Fibroblast of mammary gland (primary cell): ENCODE data around the gene ACTL8.
A peak's percentile ranks its signal among the peaks of the same experiment; 100 is the strongest.

Source experiments
- DNase-seq: peaks from one replicate; pipeline ENCODE4 v3.0.0-alpha.2; 2010; ENCODE audit warnings: low read depth
- H3K4me3 ChIP-seq: 2 replicates; pipeline ENCODE4 v1.5.1; 2011; ENCODE audit warnings: low read depth, mild to moderate bottlenecking, low read length, moderate library complexity; ENCODE audit not compliant: control insufficient read depth
- TF ChIP-seq, protein P1 (sequence below): conservative IDR thresholded peaks from 2 replicates; pipeline ENCODE4 v1.5.1; 2011; ENCODE audit warnings: low read depth, low read length, inconsistent platforms; ENCODE audit not compliant: control insufficient read depth, insufficient read depth

Gene ACTL8

DNA sequence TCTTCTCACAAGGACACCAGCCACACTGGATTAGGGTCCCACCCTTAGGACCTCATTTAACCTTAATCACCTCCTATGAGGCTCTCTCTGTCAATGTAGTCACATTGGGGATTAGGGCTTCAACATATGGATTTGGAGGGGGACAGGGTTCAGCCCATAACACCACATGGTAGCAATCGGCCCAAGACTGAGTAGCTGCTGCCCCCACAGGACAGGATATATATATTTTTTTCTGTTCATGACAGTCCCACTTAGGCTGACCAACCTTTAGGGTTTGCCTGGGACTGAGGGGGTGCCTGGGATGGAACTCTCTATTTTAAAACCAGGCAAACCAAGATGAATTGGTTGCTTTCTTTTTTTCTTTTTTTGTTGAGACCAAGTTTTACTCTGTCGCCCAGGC is 8.2 kb upstream of the ACTL8 start:
- H3K4me3 ChIP-seq: no peak overlapping the region
- TF ChIP-seq, protein P1, sequence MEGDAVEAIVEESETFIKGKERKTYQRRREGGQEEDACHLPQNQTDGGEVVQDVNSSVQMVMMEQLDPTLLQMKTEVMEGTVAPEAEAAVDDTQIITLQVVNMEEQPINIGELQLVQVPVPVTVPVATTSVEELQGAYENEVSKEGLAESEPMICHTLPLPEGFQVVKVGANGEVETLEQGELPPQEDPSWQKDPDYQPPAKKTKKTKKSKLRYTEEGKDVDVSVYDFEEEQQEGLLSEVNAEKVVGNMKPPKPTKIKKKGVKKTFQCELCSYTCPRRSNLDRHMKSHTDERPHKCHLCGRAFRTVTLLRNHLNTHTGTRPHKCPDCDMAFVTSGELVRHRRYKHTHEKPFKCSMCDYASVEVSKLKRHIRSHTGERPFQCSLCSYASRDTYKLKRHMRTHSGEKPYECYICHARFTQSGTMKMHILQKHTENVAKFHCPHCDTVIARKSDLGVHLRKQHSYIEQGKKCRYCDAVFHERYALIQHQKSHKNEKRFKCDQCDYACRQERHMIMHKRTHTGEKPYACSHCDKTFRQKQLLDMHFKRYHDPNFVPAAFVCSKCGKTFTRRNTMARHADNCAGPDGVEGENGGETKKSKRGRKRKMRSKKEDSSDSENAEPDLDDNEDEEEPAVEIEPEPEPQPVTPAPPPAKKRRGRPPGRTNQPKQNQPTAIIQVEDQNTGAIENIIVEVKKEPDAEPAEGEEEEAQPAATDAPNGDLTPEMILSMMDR: no peak
- no peak for DNase-seq

DNA sequence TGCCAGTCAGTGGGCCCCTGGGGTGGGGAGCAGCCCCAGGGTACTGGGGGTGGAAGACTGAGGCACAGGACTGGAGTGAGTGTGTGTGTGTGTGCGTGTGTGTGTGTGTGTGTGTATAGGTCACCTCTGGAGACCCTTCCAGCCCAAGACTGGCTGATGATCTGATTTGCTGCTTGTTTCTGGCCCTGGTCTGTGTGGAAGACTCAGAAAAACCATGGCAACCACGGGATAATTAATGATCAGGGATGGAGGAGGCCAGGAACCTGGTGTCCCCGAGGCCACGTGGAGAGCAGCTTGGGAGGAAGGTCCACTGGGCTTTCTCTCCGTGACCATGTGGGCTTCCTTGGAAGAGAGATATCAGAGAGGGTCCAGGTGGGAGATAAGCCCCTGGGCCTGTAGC is 4.8 kb upstream of the ACTL8 start:
- no peak for DNase-seq
- TF ChIP-seq, protein P1: no peak

DNA sequence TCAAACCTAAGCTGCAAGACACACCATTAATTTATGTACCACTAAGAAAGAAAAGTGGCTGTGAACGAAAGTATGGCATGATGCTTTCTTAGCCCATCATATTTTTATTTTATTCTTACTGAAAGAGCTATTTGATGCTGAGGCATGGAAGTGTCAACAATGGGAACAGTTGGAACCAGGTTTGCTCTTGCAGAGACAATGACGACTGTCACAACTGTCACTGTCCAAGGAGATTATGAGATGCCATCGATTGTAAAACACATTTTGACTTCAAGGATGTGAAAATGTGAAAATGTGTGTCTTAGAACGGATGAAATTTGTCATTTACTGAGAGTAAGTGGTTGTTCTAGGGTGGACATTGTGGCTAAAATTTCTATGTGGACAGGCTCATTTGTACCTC is 2.8 kb upstream of the ACTL8 start:
- TF ChIP-seq, protein P1: no peak

More for the DNA sequence above, 4.8 kb upstream of the ACTL8 start:
- no peak overlapping the region for H3K4me3 ChIP-seq

DNA sequence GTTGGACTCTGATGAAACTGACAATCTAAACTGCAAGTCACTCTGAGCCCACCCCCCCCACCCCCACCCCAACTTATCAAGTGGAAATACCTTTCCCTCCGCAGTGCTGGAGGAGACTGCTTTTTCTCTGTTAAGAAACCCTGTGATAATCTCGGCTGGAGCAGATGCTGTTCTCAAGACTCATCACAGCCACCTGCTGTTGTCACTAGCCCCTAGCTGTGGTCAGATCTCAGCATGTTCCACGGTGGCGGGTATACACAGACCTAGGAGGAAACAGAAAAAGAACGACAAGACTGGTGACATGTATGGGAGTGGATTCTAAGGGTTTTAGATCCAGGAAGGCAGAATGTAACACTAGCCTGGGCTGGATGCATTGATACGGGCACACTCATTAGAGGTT is 2.3 kb downstream of the ACTL8 start:
- DNase-seq: no peak
- TF ChIP-seq, protein P1: no peak
- no peak overlapping the region for H3K4me3 ChIP-seq

More for the DNA sequence above, 2.8 kb upstream of the ACTL8 start:
- H3K4me3 ChIP-seq: no peak overlapping the region
- DNase-seq: no peak

DNA sequence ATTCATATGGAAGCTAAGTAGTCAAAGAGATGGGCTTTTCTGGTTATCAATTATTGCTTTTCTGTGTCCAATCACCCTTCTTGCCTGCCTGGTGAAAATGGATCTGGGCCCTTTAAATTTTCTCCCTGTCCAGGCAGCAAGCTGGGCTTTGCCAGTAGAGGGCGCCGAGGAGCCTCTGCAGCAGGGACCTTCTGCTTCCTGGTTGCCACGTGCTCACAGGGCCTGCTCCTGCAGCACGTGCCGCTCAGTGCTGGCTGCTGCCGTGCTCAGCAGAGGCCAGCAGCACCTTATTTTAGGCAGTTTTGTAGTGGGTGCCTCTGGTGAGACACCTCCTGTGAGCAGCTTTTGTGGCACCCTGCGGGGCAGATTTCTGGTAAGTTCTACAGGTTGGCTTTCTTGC is 4.0 kb downstream of the ACTL8 start:
- no peak overlapping the region for H3K4me3 ChIP-seq
- no peak for DNase-seq
- TF ChIP-seq, protein P1: peak; percentile 33

DNA sequence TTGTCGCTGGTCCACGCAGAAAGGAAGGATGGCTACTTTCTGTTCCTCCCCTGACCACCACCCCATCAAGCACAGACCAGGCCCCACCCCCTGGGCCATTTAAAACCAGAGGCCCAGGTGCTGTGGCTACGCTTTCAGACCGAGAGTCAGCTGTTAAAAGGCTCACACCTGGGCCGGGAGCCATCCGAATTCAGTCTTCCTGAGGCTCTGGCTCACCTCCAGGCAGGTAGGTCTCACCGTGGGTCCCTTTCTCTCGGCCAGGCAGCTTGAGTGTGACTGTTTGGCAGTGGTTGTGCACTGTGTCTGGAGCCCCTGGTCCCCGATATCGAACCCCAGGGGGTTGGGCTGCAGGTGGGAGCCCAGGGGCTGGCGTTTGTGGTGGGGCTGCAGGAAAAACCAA is 7.2 kb downstream of the ACTL8 start:
- H3K4me3 ChIP-seq: no peak overlapping the region
- TF ChIP-seq, protein P1: no peak
- no peak for DNase-seq

DNA sequence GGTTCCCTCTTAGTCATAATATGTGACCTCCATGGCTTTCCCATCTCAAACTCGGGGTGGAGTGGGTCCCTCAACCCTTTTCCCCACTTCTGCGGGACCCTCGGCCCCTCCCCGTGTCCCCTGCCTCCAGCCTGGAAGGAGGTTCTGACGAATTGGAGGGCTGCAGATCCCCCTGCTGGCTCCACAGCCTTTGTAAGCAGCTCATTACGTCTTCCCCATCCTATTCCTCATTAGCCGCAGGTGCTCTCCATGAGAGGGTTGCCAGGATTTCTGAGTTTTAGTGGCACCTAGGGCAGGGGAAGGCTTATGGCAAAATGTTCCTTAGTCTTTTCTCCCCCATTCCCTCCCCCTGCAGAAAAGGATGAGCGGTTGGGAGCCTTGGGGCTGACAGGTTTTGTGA is 8.3 kb downstream of the ACTL8 start:
- no peak for DNase-seq
- no peak overlapping the region for H3K4me3 ChIP-seq
- TF ChIP-seq, protein P1: no peak
